T-helper 2 cell treated with Interferon-gamma antibody and Interleukin-4, amounts not matched to agents 100 ng/mL and 5 ng/mL, for 36 hours (primary cell): Measurements from ENCODE around the gene BCL11A. TPM values are rescaled to one million over a fixed set of nuclear protein-coding genes. Genes with fewer than 3 reads are reported as not detected.
"Not testable (repeated sequence)": the region's sequence is repeated elsewhere in the genome, so short reads cannot be mapped to it uniquely, and the experiment has no call there.

Experiments
- intact Hi-C: fragments of 100-400 bp; cut with micrococcal nuclease; formaldehyde crosslinking; loops from one replicate; pipeline ENCODE4 v1.15.1; 2023
- total RNA-seq: library from RNA; stranded (reverse); gene quantifications from 2 replicates; pipeline ENCODE4 v1.2.3, GENCODE V29; 2022

BCL11A gene
- total RNA-seq, 1 donor from 2014 or later = 0.05 TPM

GRCh38 chr2:60439219-60439974 lies 114.1 kb downstream of the BCL11A start:
- intact Hi-C loops = no loop called here

- intact Hi-C loops = no loop called here
Measured at GRCh38 chr2:60438653-60439052, 114.8 kb downstream of the BCL11A start.

- intact Hi-C loops = no loop called here
Measured at GRCh38 chr2:60438131-60438530, 115.3 kb downstream of the BCL11A start.

GRCh38 chr2:60437080-60437696 lies 116.3 kb downstream of the BCL11A start:
- intact Hi-C loops = no loop called here

- intact Hi-C loops = no loop called here
Measured at GRCh38 chr2:60433018-60433596, 120.3 kb downstream of the BCL11A start.

GRCh38 chr2:60432035-60432601 lies 121.3 kb downstream of the BCL11A start:
- intact Hi-C loops = no loop called here

- intact Hi-C loops = no loop called here
Measured at GRCh38 chr2:60429681-60430080, 123.8 kb downstream of the BCL11A start.

GRCh38 chr2:60426880-60427279 lies 126.6 kb downstream of the BCL11A start:
- intact Hi-C loops = no loop called here

GRCh38 chr2:60426341-60426740 lies 127.1 kb downstream of the BCL11A start:
- intact Hi-C loops = no loop called here

GRCh38 chr2:60424233-60424632 lies 129.2 kb downstream of the BCL11A start:
- intact Hi-C loops = no loop called here

- intact Hi-C loops = no loop called here
Measured at GRCh38 chr2:60423505-60423904, 129.9 kb downstream of the BCL11A start.

GRCh38 chr2:60422826-60423483 lies 130.5 kb downstream of the BCL11A start:
- intact Hi-C loops = no loop called here

GRCh38 chr2:60417210-60417609 lies 136.2 kb downstream of the BCL11A start:
- intact Hi-C loops = not testable (repeated sequence)

GRCh38 chr2:60416221-60417008 lies 137.0 kb downstream of the BCL11A start:
- intact Hi-C loops = no loop called here

- intact Hi-C loops = no loop called here
Measured at GRCh38 chr2:60415814-60416213, 137.6 kb downstream of the BCL11A start.

- intact Hi-C loops = no loop called here
Measured at GRCh38 chr2:60414495-60415138, 138.8 kb downstream of the BCL11A start.

- intact Hi-C loops = no loop called here
Measured at GRCh38 chr2:60413814-60414168, 139.7 kb downstream of the BCL11A start.

- intact Hi-C loops = no loop called here
Measured at GRCh38 chr2:60413069-60413813, 140.2 kb downstream of the BCL11A start.

- intact Hi-C loops = no loop called here
Measured at GRCh38 chr2:60412620-60413019, 140.8 kb downstream of the BCL11A start.

GRCh38 chr2:60412027-60412426 lies 141.4 kb downstream of the BCL11A start:
- intact Hi-C loops = no loop called here
